Measurements from ENCODE around the gene C2orf76.

Gene C2orf76

DNA sequence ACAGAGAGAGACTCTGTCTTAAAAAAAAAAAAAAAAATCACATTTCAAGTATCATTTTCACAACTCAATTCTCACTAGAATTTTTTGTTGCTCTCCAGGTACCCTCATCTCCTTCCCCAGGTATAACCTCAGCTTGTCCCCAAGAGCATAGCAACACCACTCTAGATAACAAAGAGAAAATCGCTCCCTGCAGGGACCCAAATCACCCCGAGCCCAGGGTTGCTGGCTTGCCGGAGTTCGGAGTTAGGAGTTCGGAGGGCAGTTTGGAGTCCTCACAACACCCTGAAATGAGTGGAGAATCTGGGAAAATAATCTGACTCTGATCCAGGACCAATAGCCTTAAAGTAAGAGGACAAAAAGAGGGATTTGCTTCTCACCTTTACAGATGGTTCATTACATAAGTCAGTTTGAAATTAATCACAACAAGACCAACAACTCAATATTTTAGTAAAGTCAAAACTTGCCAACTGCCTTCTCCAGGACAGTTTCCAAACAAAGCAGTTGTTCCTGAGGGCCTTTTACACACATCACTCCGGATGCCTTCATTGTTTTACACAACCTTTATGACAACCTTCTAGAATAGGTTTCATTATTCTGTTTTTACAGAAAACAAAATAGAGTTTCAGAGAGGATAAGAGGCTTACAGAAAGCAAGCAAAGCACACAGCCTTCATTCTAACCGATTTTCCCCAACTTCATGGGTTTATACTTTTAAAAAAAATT is 59.1 kb downstream of the C2orf76 start:
- H3K36me3 ChIP-seq (ENCODE audit: control insufficient read depth, low read depth, low read length), result no peaks in the 10 kb centered on the region
- no peak overlapping the region for H3K27ac ChIP-seq (ENCODE audit: low read length)
- H3K4me3 ChIP-seq (ENCODE audit: low read length), result no peak overlapping the region
- H3K9me3 ChIP-seq (ENCODE audit: control insufficient read depth, low read depth, low read length), result no peaks in the 10 kb centered on the region
- no peak overlapping the region for H3K9ac ChIP-seq (ENCODE audit: low read length)
- H3K27me3 ChIP-seq (ENCODE audit: control insufficient read depth, insufficient read depth, low read length), result no peaks in the 10 kb centered on the region
- H3K4me1 ChIP-seq (ENCODE audit: control insufficient read depth, low read depth, low read length), result peaks cover 26% of the 10 kb centered on the region

DNA sequence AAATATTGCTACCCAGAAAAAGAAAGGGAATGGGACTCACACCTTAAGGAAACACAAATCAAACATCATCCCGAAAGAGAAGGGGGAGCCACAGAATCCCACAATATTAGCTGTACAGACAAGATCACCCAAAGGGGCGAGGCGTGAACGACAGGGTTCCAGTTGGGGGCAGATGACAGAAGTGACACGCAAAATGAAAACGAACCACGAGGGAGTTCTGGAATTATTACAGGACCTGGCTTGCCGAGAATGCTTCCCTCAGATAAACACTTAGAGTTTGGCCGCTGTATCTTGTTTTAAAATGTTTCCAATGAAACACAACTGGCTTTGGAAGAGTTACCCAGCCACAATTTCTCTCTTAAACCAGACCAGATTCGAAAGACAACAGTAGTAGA is 60.4 kb downstream of the C2orf76 start:
- Histone ChIP-seq H3K9ac (ENCODE audit: low read length) (no peak overlapping the region), H3K9me3 (ENCODE audit: control insufficient read depth, low read depth, low read length) (no peaks in the 10 kb centered on the region), H3K27me3 (ENCODE audit: control insufficient read depth, insufficient read depth, low read length) (no peaks in the 10 kb centered on the region), H3K4me1 (ENCODE audit: control insufficient read depth, low read depth, low read length) (peaks cover 38% of the 10 kb centered on the region), H3K4me3 (ENCODE audit: low read length) (no peak overlapping the region), H3K36me3 (ENCODE audit: control insufficient read depth, low read depth, low read length) (no peaks in the 10 kb centered on the region), H3K27ac (ENCODE audit: low read length) (no peak overlapping the region)

DNA sequence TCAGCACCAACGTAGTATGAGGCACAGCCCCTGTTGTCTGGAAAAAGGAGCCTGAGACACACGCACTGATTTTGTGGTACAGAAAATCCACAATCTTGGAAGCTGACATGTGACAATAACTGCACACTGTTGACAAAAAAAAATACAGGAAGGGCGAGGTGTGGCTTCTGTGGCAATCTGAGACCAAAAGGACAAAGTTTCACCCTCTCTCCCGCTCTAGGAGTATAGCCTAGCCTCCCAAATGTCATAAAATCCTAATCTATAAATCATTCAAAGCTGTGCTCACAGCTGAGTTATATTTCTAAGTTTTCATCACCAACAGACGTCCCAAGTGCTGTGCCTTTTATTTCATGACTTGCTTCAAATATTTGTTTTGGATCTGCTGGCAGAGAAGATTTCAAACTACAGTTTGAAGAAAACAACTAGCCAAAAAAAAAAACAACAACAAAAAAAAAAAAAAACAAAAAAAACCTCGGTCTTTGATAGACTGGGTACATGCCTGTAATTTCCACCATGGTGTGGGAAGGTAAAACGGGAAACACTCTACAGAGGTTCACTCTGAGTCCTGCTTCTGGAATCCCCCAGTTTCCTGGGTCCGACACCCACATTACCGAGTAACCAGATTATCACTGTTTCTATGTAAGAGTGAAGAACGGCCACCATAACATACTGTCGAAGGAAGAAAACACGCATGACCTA is 61.0 kb downstream of the C2orf76 start:
- Histone ChIP-seq H3K4me3 (ENCODE audit: low read length) (no peak overlapping the region), H3K9me3 (ENCODE audit: control insufficient read depth, low read depth, low read length) (no peaks in the 10 kb centered on the region), H3K4me1 (ENCODE audit: control insufficient read depth, low read depth, low read length) (peaks cover 43% of the 10 kb centered on the region), H3K36me3 (ENCODE audit: control insufficient read depth, low read depth, low read length) (no peaks in the 10 kb centered on the region), H3K27me3 (ENCODE audit: control insufficient read depth, insufficient read depth, low read length) (no peaks in the 10 kb centered on the region), H3K27ac (ENCODE audit: low read length) (no peak overlapping the region), H3K9ac (ENCODE audit: low read length) (no peak overlapping the region)

DNA sequence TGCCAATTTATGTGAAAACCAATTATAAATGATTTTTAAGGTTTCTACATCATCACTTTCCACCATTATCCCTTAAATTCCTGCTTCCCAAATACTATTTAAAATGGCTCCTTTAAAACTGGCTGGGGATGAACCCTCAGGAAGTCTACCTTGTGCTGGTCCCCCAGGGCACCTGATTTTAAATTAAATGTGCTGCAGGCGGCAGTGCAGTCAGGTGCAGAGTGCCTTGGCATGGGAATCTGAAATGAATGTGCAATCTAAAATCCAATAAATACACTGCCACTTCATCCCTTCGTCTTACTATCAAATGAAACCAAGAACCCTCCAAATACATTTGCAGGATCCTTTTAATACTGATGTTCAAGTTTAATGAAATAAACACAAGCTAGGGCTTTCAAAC is 61.8 kb downstream of the C2orf76 start:
- H3K4me3 ChIP-seq (ENCODE audit: low read length), result no peak overlapping the region
- no peaks in the 10 kb centered on the region for H3K36me3 ChIP-seq (ENCODE audit: control insufficient read depth, low read depth, low read length)
- no peak overlapping the region for H3K27ac ChIP-seq (ENCODE audit: low read length)
- peaks cover 43% of the 10 kb centered on the region for H3K4me1 ChIP-seq (ENCODE audit: control insufficient read depth, low read depth, low read length)
- no peak overlapping the region for H3K9ac ChIP-seq (ENCODE audit: low read length)
- no peaks in the 10 kb centered on the region for H3K9me3 ChIP-seq (ENCODE audit: control insufficient read depth, low read depth, low read length)
- H3K27me3 ChIP-seq (ENCODE audit: control insufficient read depth, insufficient read depth, low read length), result no peaks in the 10 kb centered on the region

DNA sequence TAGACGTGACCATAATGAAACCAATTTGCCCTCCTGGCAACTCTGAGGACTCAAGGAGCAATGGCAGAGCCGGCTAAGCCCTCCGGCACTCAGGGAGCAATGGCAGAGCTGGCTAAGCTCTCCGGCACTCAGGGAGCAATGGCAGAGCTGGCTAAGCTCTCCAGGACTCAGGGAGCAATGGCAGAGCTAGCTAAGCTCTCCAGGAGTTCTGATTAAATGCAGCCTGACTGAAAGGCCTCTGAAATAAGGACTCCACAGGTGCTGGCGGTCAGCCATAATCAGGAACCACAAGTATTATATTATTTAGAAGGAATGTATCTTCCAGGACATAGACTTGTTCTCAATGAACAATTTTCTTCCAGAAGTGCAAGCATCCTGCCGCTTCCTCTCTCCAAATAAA is 65.2 kb downstream of the C2orf76 start:
- Histone ChIP-seq H3K4me3 (ENCODE audit: low read length) (no peak overlapping the region), H3K36me3 (ENCODE audit: control insufficient read depth, low read depth, low read length) (no peaks in the 10 kb centered on the region), H3K27ac (ENCODE audit: low read length) (no peak overlapping the region), H3K9me3 (ENCODE audit: control insufficient read depth, low read depth, low read length) (no peaks in the 10 kb centered on the region), H3K4me1 (ENCODE audit: control insufficient read depth, low read depth, low read length) (peaks cover 36% of the 10 kb centered on the region), H3K9ac (ENCODE audit: low read length) (no peak overlapping the region), H3K27me3 (ENCODE audit: control insufficient read depth, insufficient read depth, low read length) (no peaks in the 10 kb centered on the region)

DNA sequence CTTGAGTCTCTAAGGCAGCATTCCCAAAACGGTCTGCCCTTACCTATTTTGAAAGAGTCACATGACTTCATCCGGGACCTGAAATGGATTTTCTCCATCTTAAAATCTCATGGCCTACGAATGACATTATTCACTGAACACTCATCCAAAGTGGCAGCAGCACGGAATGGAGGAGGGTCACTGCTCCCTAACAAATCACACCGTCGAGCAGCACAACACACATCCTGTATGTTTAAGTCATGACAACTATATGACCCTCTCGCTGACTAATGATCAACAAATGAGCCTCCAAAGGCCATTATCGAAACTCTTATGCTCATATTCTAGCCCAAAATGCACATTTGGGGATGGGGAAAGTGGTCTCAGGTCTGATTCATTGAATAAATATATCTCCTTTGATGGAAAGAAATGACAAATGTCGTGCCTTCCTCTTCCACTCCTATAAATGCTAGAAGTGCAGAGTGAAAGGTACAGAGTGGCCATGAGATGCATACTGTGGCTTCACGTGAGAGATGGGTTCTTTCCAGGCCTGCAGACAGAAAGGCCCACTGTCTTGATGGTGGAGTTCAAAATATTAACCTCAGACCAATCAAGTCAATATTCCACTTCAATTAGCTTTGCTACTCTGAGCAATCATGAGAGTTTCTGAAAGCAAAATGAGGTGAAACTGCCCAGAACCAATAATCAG is 70.8 kb downstream of the C2orf76 start:
- Histone ChIP-seq H3K9ac (ENCODE audit: low read length) (no peak overlapping the region), H3K4me3 (ENCODE audit: low read length) (no peak overlapping the region), H3K27ac (ENCODE audit: low read length) (no peak overlapping the region), H3K27me3 (ENCODE audit: control insufficient read depth, insufficient read depth, low read length) (no peaks in the 10 kb centered on the region), H3K36me3 (ENCODE audit: control insufficient read depth, low read depth, low read length) (no peaks in the 10 kb centered on the region), H3K9me3 (ENCODE audit: control insufficient read depth, low read depth, low read length) (no peaks in the 10 kb centered on the region), H3K4me1 (ENCODE audit: control insufficient read depth, low read depth, low read length) (peaks cover 4% of the 10 kb centered on the region)

DNA sequence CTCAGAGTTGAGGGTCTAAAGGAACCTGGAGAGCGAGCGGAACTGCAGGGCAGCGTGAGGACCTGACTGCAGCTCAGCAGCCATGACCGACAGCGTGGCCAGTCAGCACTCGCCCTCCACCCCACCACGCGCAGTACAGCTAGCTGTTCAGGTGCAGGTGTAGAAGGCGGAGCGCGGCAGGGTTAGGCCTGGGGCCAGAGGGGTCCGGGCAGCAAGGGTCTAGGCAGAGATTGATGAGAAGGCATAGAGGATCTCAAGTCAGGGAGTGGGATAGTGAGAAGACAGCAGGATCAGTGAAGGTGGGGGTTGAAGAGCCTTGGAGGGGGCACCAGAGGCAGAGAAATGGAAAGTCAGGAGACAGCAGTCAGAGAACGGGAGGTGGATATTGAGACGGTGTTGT is 72.0 kb downstream of the C2orf76 start:
- Histone ChIP-seq H3K9me3 (ENCODE audit: control insufficient read depth, low read depth, low read length) (no peaks in the 10 kb centered on the region), H3K27ac (ENCODE audit: low read length) (no peak overlapping the region), H3K36me3 (ENCODE audit: control insufficient read depth, low read depth, low read length) (no peaks in the 10 kb centered on the region), H3K27me3 (ENCODE audit: control insufficient read depth, insufficient read depth, low read length) (no peaks in the 10 kb centered on the region), H3K4me1 (ENCODE audit: control insufficient read depth, low read depth, low read length) (peaks cover 2% of the 10 kb centered on the region), H3K9ac (ENCODE audit: low read length) (no peak overlapping the region), H3K4me3 (ENCODE audit: low read length) (no peak overlapping the region)

DNA sequence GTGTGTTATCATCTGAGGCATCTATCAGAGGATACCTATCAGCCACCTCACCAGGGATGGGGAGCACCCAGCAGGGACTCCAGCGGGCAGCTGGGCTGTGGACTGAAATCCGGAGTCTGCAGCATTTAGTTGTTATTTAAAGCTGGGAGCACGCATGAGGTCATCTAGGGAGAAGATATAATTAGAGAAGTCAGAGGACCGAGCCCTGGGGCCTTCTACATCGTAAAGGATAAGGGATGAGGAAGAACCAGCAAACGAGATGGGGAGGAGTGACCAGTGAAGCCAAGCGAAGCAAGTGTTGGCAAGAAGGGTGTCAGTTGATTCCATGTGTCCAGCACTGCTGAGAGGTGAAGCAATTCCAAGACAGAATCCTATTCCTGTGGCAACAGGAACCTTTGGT is 72.7 kb downstream of the C2orf76 start:
- Histone ChIP-seq H3K9ac (ENCODE audit: low read length) (no peak overlapping the region), H3K4me1 (ENCODE audit: control insufficient read depth, low read depth, low read length) (peaks cover 2% of the 10 kb centered on the region), H3K36me3 (ENCODE audit: control insufficient read depth, low read depth, low read length) (no peaks in the 10 kb centered on the region), H3K9me3 (ENCODE audit: control insufficient read depth, low read depth, low read length) (no peaks in the 10 kb centered on the region), H3K27me3 (ENCODE audit: control insufficient read depth, insufficient read depth, low read length) (no peaks in the 10 kb centered on the region), H3K27ac (ENCODE audit: low read length) (no peak overlapping the region), H3K4me3 (ENCODE audit: low read length) (no peak overlapping the region)

DNA sequence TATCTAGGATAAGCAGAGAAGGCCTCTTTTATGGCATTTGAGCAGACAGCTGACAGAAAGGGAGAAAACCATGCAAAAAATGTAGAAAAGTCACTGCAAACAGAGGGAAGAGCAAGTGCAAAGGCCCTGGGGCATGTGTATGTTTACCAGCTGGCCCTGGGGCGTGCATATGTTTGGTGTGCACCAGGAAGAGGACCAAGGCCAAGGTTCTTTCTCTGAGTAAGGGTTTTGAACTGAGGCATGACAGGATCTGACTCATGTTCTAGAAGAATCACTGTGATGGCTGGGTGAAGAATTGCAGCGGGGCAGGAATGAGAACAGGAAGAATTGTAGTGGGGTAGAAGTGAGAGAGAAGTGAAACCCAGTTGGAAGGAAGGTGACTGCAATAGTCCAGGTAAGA is 73.4 kb downstream of the C2orf76 start:
- no peaks in the 10 kb centered on the region for H3K36me3 ChIP-seq (ENCODE audit: control insufficient read depth, low read depth, low read length)
- no peak overlapping the region for H3K27ac ChIP-seq (ENCODE audit: low read length)
- H3K27me3 ChIP-seq (ENCODE audit: control insufficient read depth, insufficient read depth, low read length), result no peaks in the 10 kb centered on the region
- peaks cover 2% of the 10 kb centered on the region for H3K4me1 ChIP-seq (ENCODE audit: control insufficient read depth, low read depth, low read length)
- no peak overlapping the region for H3K4me3 ChIP-seq (ENCODE audit: low read length)
- no peak overlapping the region for H3K9ac ChIP-seq (ENCODE audit: low read length)
- no peaks in the 10 kb centered on the region for H3K9me3 ChIP-seq (ENCODE audit: control insufficient read depth, low read depth, low read length)

DNA sequence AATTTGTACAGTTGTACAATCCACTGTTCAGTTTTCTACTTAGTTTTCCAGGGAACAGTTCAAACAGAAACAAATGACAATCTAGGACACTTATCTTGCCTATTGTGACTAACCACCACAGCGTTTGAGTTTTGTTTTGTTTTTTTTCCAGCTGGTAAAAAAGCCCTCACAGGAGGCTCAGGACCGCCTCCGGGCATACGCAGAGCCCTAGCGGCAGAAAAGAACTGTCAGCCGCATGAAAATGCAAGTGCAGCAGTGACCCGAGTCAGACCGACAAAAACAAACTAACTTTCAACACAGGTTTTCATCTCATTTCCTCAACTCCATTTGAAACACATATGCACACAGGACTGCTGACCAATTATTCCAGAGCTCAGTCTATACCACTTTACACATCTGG is 74.4 kb downstream of the C2orf76 start:
- Histone ChIP-seq H3K27ac (ENCODE audit: low read length) (no peak overlapping the region), H3K4me1 (ENCODE audit: control insufficient read depth, low read depth, low read length) (peaks cover 2% of the 10 kb centered on the region), H3K9ac (ENCODE audit: low read length) (no peak overlapping the region), H3K9me3 (ENCODE audit: control insufficient read depth, low read depth, low read length) (no peaks in the 10 kb centered on the region), H3K36me3 (ENCODE audit: control insufficient read depth, low read depth, low read length) (no peaks in the 10 kb centered on the region), H3K4me3 (ENCODE audit: low read length) (no peak overlapping the region), H3K27me3 (ENCODE audit: control insufficient read depth, insufficient read depth, low read length) (no peaks in the 10 kb centered on the region)

DNA sequence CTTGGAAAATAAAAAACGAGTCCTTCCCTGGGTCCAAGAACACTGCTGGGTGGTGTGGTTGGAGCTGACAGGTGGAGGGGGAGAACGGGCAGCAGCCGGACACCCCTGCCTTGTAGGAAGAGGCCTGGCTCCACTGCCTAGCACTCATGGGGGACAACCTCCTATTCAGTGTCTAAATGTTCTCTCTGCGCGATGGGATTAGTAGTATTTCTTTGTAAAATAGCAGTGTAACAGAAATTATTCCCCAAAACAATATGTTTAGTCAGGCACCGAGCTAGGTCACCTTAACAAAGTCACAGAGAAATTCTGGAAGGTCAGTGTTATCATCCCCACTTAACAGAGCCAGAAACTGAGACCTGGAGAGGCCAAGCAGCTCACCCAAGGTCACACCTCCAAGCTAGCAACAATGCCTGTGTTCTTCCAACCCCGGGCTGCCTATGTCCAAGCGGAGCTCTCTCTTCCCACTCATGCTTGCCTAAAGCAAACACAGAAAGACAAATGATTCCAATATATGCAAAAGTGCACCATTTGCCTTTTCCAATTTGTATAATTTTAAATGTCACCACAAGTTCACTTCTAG is 75.0 kb downstream of the C2orf76 start:
- no peaks in the 10 kb centered on the region for H3K27me3 ChIP-seq (ENCODE audit: control insufficient read depth, insufficient read depth, low read length)
- peaks cover 2% of the 10 kb centered on the region for H3K4me1 ChIP-seq (ENCODE audit: control insufficient read depth, low read depth, low read length)
- no peak overlapping the region for H3K9ac ChIP-seq (ENCODE audit: low read length)
- no peak overlapping the region for H3K4me3 ChIP-seq (ENCODE audit: low read length)
- no peaks in the 10 kb centered on the region for H3K36me3 ChIP-seq (ENCODE audit: control insufficient read depth, low read depth, low read length)
- no peaks in the 10 kb centered on the region for H3K9me3 ChIP-seq (ENCODE audit: control insufficient read depth, low read depth, low read length)
- H3K27ac ChIP-seq (ENCODE audit: low read length), result no peak overlapping the region
